Common myeloid progenitor, CD34-positive (primary cell): ENCODE measurements around the gene KATNAL1.

Source experiments
- CTCF ChIA-PET: fragments of 350-600 bp; sonication (Branson Sonifier 250); formaldehyde crosslinking; loops from one replicate; lab custom pipeline; 2021; ENCODE audit warnings: antibody characterized with exemption; lab: Charles Lee
- POLR2A ChIA-PET: fragments of 350-600 bp; sonication (Branson Sonifier 250); formaldehyde crosslinking; loops from one replicate; lab custom pipeline; 2021; ENCODE audit warnings: antibody characterized with exemption; lab: Charles Lee
- DNase-seq, 3 donors: peaks; one replicate each; pipeline versions ENCODE4 v3.0.0 to v3.0.0-alpha.2; 2013
- H3K27ac ChIP-seq, 2 experiments: 1 replicate in 1 of 2; 2 replicates in 1 of 2; pipeline ENCODE4 v1.7.0; 2013; ENCODE audit warnings: inconsistent platforms in 2 of 2, low read length in 2 of 2, mild to moderate bottlenecking in 2 of 2, low read depth in 1 of 2, moderate library complexity in 1 of 2; ENCODE audit not compliant: severe bottlenecking in 2 of 2, insufficient read depth in 1 of 2, poor library complexity in 1 of 2
- H3K27me3 ChIP-seq, 5 experiments: replicated peaks in 2 of 5; 1 replicate in 3 of 5; 2 replicates in 2 of 5; pipeline versions ENCODE4 v1.6.1 to v1.7.0; 2013; ENCODE audit warnings: low read length in 4 of 5, mild to moderate bottlenecking in 2 of 5, moderate library complexity in 2 of 5, inconsistent platforms in 1 of 5; ENCODE audit not compliant: insufficient read depth in 5 of 5, control insufficient read depth in 4 of 5
- H3K36me3 ChIP-seq, 4 experiments: 1 replicate in 2 of 4; 2 replicates in 2 of 4; pipeline versions ENCODE4 v1.6.1 to v1.7.0; 2013; ENCODE audit warnings: low read length in 3 of 4, control low read depth in 1 of 4, mild to moderate bottlenecking in 1 of 4; ENCODE audit not compliant: control insufficient read depth in 4 of 4, insufficient read depth in 4 of 4
- H3K4me1 ChIP-seq, 4 experiments: 1 replicate in 3 of 4; 2 replicates in 1 of 4; pipeline versions ENCODE4 v1.6.1 to v1.7.1; 2013; ENCODE audit warnings: low read length in 3 of 4, mild to moderate bottlenecking in 3 of 4, control low read depth in 1 of 4, inconsistent platforms in 1 of 4, moderate library complexity in 1 of 4; ENCODE audit not compliant: control insufficient read depth in 4 of 4, insufficient read depth in 4 of 4; ENCODE audit errors: control extremely low read depth in 1 of 4
- H3K4me3 ChIP-seq, 7 experiments: 1 replicate in 4 of 7; 2 replicates in 3 of 7; pipeline versions ENCODE4 v1.5.1 to v1.7.0; 2013; ENCODE audit warnings: mild to moderate bottlenecking in 7 of 7, low read length in 6 of 7, moderate library complexity in 6 of 7, inconsistent platforms in 2 of 7, low read depth in 2 of 7, control low read depth in 1 of 7; ENCODE audit not compliant: insufficient read depth in 4 of 7, control insufficient read depth in 1 of 7; ENCODE audit errors: extremely low read depth in 1 of 7
- H3K9me3 ChIP-seq, 5 experiments: 1 replicate in 4 of 5; 2 replicates in 1 of 5; pipeline versions ENCODE4 v1.6.1 to v1.7.1; 2013; ENCODE audit warnings: low read length in 4 of 5, mild to moderate bottlenecking in 2 of 5, inconsistent platforms in 1 of 5, low read depth in 1 of 5, moderate library complexity in 1 of 5; ENCODE audit not compliant: control insufficient read depth in 4 of 5, insufficient read depth in 2 of 5; ENCODE audit errors: control extremely low read depth in 1 of 5
- WGBS: methylation state at CpG from one replicate; pipeline ENCODE4 v1.1.5; 2013; ENCODE audit not compliant: insufficient coverage; 5-methylcytosine and 5-hydroxymethylcytosine counted together

KATNAL1 gene

GRCh38 chr13:30308548-30308947 is 1.2 kb upstream of the KATNAL1 start:
- Histone ChIP-seq H3K9me3 (no peaks in the 10 kb centered on the region), H3K27me3 (no peaks in the 10 kb centered on the region), H3K36me3 (peaks cover 0 to 3% (median 0%) of the 10 kb centered on the region in 4 experiments), H3K4me3 (peak overlapping the region in 1 of 7 experiments; percentile 91), H3K4me1 (peaks cover 15 to 50% (median 33%) of the 10 kb centered on the region in 4 experiments), H3K27ac (peak overlapping the region in 1 of 2 experiments; percentile 25)
- peak; percentile 74 to 90 (median 87) for DNase-seq
- ChIA-PET CTCF (interaction anchor here (0.7 to 1.7 kb wide), 6 partner anchors 11 to 494 kb away, joined by 3 to 4 read pairs (median 4); no protein-coding TSS in a partner anchor), POLR2A (no interaction called here)
- WGBS: no CpG with 5 or more reads among the region's 4 CpGs

GRCh38 chr13:30307971-30308290 is 580 bp upstream of the KATNAL1 start:
- peaks cover 11 to 54% (median 34%) of the 10 kb centered on the region in 4 experiments for H3K4me1 ChIP-seq
- H3K27ac ChIP-seq: peak overlapping the region in 1 of 2 experiments; percentile 87
- H3K36me3 ChIP-seq: peaks cover 0 to 3% (median 0%) of the 10 kb centered on the region in 4 experiments
- H3K27me3 ChIP-seq: no peaks in the 10 kb centered on the region
- H3K4me3 ChIP-seq: peak overlapping the region; percentile 64 to 99 (median 89)
- no peaks in the 10 kb centered on the region for H3K9me3 ChIP-seq
- 13% methylated on average over 5 of the region's 8 CpGs for WGBS
- ChIA-PET CTCF (interaction anchor here (0.7 to 1.7 kb wide), 5 partner anchors 12 to 495 kb away, joined by 3 to 4 read pairs (median 4); no protein-coding TSS in a partner anchor), POLR2A (no interaction called here)
- DNase-seq: no peak

GRCh38 chr13:30306762-30307193 is 573 bp downstream of the KATNAL1 start:
- WGBS: 0% methylated on average over 35 of the region's 37 CpGs
- peaks cover 0 to 3% (median 0%) of the 10 kb centered on the region in 4 experiments for H3K36me3 ChIP-seq
- no peaks in the 10 kb centered on the region for H3K9me3 ChIP-seq
- H3K4me3 ChIP-seq: peak overlapping the region; percentile 64 to 99 (median 89)
- DNase-seq: peak; percentile 93 to 95 (median 94)
- H3K27ac ChIP-seq: peak overlapping the region; percentile 56 to 87
- H3K27me3 ChIP-seq: no peaks in the 10 kb centered on the region
- ChIA-PET CTCF (interaction anchor here (0.6 to 1.1 kb wide), 2 partner anchors 174 to 1840 kb away, joined by 3 read pairs; no protein-coding TSS in a partner anchor), POLR2A (interaction anchor here (0.6 to 1.0 kb wide), 2 partner anchors 64 to 68 kb away, joined by 3 to 4 read pairs; no protein-coding TSS in a partner anchor)
- peaks cover 11 to 56% (median 34%) of the 10 kb centered on the region in 4 experiments for H3K4me1 ChIP-seq

GRCh38 chr13:30305456-30305970 is 1.8 kb downstream of the KATNAL1 start:
- POLR2A ChIA-PET: no interaction called here
- H3K27me3 ChIP-seq: no peaks in the 10 kb centered on the region
- H3K9me3 ChIP-seq: no peaks in the 10 kb centered on the region
- peaks cover 0 to 3% (median 0%) of the 10 kb centered on the region in 4 experiments for H3K36me3 ChIP-seq
- peaks cover 11 to 56% (median 34%) of the 10 kb centered on the region in 4 experiments for H3K4me1 ChIP-seq
- no peak overlapping the region for H3K27ac ChIP-seq
- CTCF ChIA-PET: no interaction called here
- no CpG with 5 or more reads among the region's 1 CpG for WGBS
- peak in 1 of 3 donors; percentile 11 for DNase-seq
- peak overlapping the region in 2 of 7 experiments; percentile 48 to 82 for H3K4me3 ChIP-seq

GRCh38 chr13:30303269-30303668 is 4.1 kb downstream of the KATNAL1 start:
- H3K27ac ChIP-seq: no peak overlapping the region
- no peaks in the 10 kb centered on the region for H3K36me3 ChIP-seq
- H3K9me3 ChIP-seq: peaks cover 0 to 3% (median 0%) of the 10 kb centered on the region in 5 experiments
- CTCF ChIA-PET: interaction anchor here (0.6 kb wide), 1 partner anchor 134 kb away, joined by 4 read pairs; no protein-coding TSS in a partner anchor
- H3K27me3 ChIP-seq: no peaks in the 10 kb centered on the region
- H3K4me3 ChIP-seq: no peak overlapping the region
- no peak for DNase-seq
- WGBS: no CpG with 5 or more reads among the region's 1 CpG
- H3K4me1 ChIP-seq: peaks cover 11 to 47% (median 28%) of the 10 kb centered on the region in 4 experiments
- POLR2A ChIA-PET: interaction anchor here (0.6 kb wide), 1 partner anchor 104 kb away, joined by 3 read pairs; no protein-coding TSS in a partner anchor

- Histone ChIP-seq H3K36me3 (no peaks in the 10 kb centered on the region), H3K4me3 (no peak overlapping the region), H3K9me3 (peaks cover 0 to 3% (median 0%) of the 10 kb centered on the region in 5 experiments), H3K4me1 (peaks cover 6 to 38% (median 20%) of the 10 kb centered on the region in 4 experiments), H3K27me3 (no peaks in the 10 kb centered on the region), H3K27ac (no peak overlapping the region)
- ChIA-PET POLR2A (no interaction called here), CTCF (no interaction called here)
- WGBS: 100% methylated on average over 2 of the region's 5 CpGs
- DNase-seq: no peak
Observed at GRCh38 chr13:30301827-30302226, 5.5 kb downstream of the KATNAL1 start.

GRCh38 chr13:30300596-30300995 is 6.8 kb downstream of the KATNAL1 start:
- H3K27me3 ChIP-seq: no peaks in the 10 kb centered on the region
- peaks cover 0 to 26% (median 14%) of the 10 kb centered on the region in 4 experiments for H3K4me1 ChIP-seq
- no CpG with 5 or more reads among the region's 1 CpG for WGBS
- no peaks in the 10 kb centered on the region for H3K36me3 ChIP-seq
- H3K27ac ChIP-seq: no peak overlapping the region
- no peak for DNase-seq
- H3K4me3 ChIP-seq: no peak overlapping the region
- CTCF ChIA-PET: no interaction called here
- POLR2A ChIA-PET: interaction anchor here (0.6 kb wide), 1 partner anchor 331 kb away, joined by 3 read pairs; no protein-coding TSS in a partner anchor
- peaks cover 0 to 3% (median 0%) of the 10 kb centered on the region in 5 experiments for H3K9me3 ChIP-seq
